GM23338 (cell line): ENCODE data around the gene SLC35A2. TPM values are rescaled to one million over a fixed set of nuclear protein-coding genes. Genes with fewer than 3 reads are reported as not detected.

Source experiments
- ATAC-seq: fragments of 200-7000 bp; cut with Tn5 transposase; 3 replicates; pipeline ENCODE4 v1.9.1; 2020
- DNase-seq: peaks from one replicate; pipeline ENCODE4 v3.0.0-alpha.2; 2015; ENCODE audit warnings: low spot score
- H2AFZ ChIP-seq: fragments of 200-600 bp; sonication (generic); 2 replicates; pipeline ENCODE4 v1.8.0; 2016; ENCODE audit warnings: antibody characterized with exemption, mild to moderate bottlenecking, moderate library complexity
- H3F3A ChIP-seq: fragments of 200-600 bp; sonication (generic); replicated peaks from 2 replicates; pipeline ENCODE4 v1.8.0; 2017; ENCODE audit warnings: antibody characterized with exemption, mixed run types, low read depth
- H3K27ac ChIP-seq: fragments of 200-600 bp; sonication (generic); 2 replicates; pipeline ENCODE4 v1.6.1; 2016; ENCODE audit warnings: low read depth
- H3K27me3 ChIP-seq: fragments of 200-600 bp; sonication (generic); 2 replicates; pipeline ENCODE4 v1.8.0; 2016; ENCODE audit warnings: mild to moderate bottlenecking, mixed run types, moderate library complexity; ENCODE audit not compliant: insufficient read depth
- H3K36me3 ChIP-seq: fragments of 200-600 bp; sonication (generic); 2 replicates; pipeline ENCODE4 v1.8.0; 2016; ENCODE audit warnings: mild to moderate bottlenecking; ENCODE audit not compliant: insufficient read depth
- H3K4me1 ChIP-seq: fragments of 200-600 bp; sonication (generic); 2 replicates; pipeline ENCODE4 v1.8.0; 2016; ENCODE audit warnings: mild to moderate bottlenecking, moderate library complexity; ENCODE audit not compliant: insufficient read depth
- H3K4me2 ChIP-seq: fragments of 200-600 bp; sonication (generic); 2 replicates; pipeline ENCODE4 v1.7.1; 2017; ENCODE audit warnings: mixed run types
- H3K4me3 ChIP-seq: fragments of 200-600 bp; sonication (generic); 2 replicates; pipeline ENCODE4 v1.6.1; 2016; ENCODE audit warnings: mixed run types
- H3K79me2 ChIP-seq: fragments of 200-600 bp; sonication (generic); replicated peaks from 2 replicates; pipeline ENCODE4 v1.8.0; 2017; ENCODE audit warnings: mild to moderate bottlenecking; ENCODE audit not compliant: insufficient read depth
- H3K9me2 ChIP-seq: fragments of 200-600 bp; sonication (generic); 2 replicates; pipeline ENCODE4 v1.8.0; 2017; ENCODE audit not compliant: insufficient read depth
- H4K20me1 ChIP-seq: fragments of 200-600 bp; sonication (generic); replicated peaks from 2 replicates; pipeline ENCODE4 v1.8.0; 2017; ENCODE audit warnings: mild to moderate bottlenecking; ENCODE audit not compliant: insufficient read depth
- H3K27ac Mint-ChIP-seq: 2 replicates; pipeline ENCODE4 v1.8.0; 2020; ENCODE audit warnings: inconsistent platforms, mild to moderate bottlenecking, moderate library complexity, mixed read lengths
- H3K27me3 Mint-ChIP-seq: 3 replicates; pipeline ENCODE4 v1.8.0; 2022; ENCODE audit warnings: low read depth, mild to moderate bottlenecking, moderate library complexity, mixed read lengths, inconsistent platforms; ENCODE audit not compliant: insufficient read depth, poor library complexity
- H3K36me3 Mint-ChIP-seq: 3 replicates; pipeline ENCODE4 v1.8.0; 2021; ENCODE audit warnings: low read depth, mild to moderate bottlenecking, inconsistent platforms, moderate library complexity, mixed read lengths
- H3K4me1 Mint-ChIP-seq: 3 replicates; pipeline ENCODE4 v1.8.0; 2020; ENCODE audit warnings: mild to moderate bottlenecking, inconsistent platforms, mixed read lengths
- H3K4me3 Mint-ChIP-seq: 3 replicates; pipeline ENCODE4 v1.8.0; 2021; ENCODE audit warnings: moderate library complexity, mild to moderate bottlenecking, inconsistent platforms, mixed read lengths
- H3K9me3 Mint-ChIP-seq: 3 replicates; pipeline ENCODE4 v1.8.0; 2020; ENCODE audit warnings: moderate library complexity, mild to moderate bottlenecking, inconsistent platforms, mixed read lengths
- EZH2phosphoT487 ChIP-seq: fragments of 200-600 bp; sonication (generic); IDR thresholded peaks from one replicate; pipeline ENCODE4 v1.8.1; 2018; ENCODE audit warnings: antibody characterized with exemption; ENCODE audit not compliant: unreplicated experiment
- NANOG ChIP-seq: IDR thresholded peaks from 2 replicates; pipeline ENCODE4 v1.6.1; 2016; ENCODE audit warnings: antibody characterized with exemption, borderline replicate concordance
- POLR2AphosphoS5 ChIP-seq: IDR thresholded peaks from 2 replicates; pipeline ENCODE4 v1.6.1; 2016; ENCODE audit warnings: antibody characterized with exemption, low read depth
- STAT1 ChIP-seq: IDR thresholded peaks from one replicate; pipeline ENCODE4 v1.6.1; 2016; ENCODE audit warnings: antibody characterized with exemption; ENCODE audit not compliant: unreplicated experiment
- ZNF114 ChIP-seq: fragments of 250-450 bp; sonication (Bioruptor Pico); IDR thresholded peaks from 2 replicates; pipeline ENCODE4 v1.5.0; 2020; ENCODE audit warnings: mild to moderate bottlenecking, moderate library complexity
- ZNF462 ChIP-seq: fragments of 250-450 bp; sonication (Bioruptor Pico); IDR thresholded peaks from 2 replicates; pipeline ENCODE4 v1.5.0; 2020; ENCODE audit warnings: mild to moderate bottlenecking, moderate library complexity
- polyA plus RNA-seq: library from polyadenylated mRNA; unstranded; fragments of >200 nt; fragmentation: Nextera tagmentation; extraction: Ambion mirVana; gene quantifications from 2 replicates; pipeline ENCODE4 v1.2.1, GENCODE V29; 2016
- total RNA-seq: library from RNA; depleted of rRNA; stranded (reverse); fragments of >200 nt; shearing (Covaris generic); gene quantifications from 2 replicates; pipeline ENCODE4 v1.2.3, GENCODE V29; 2014

The SLC35A2 gene
- total and polyA plus RNA-seq, 2 experiments from 2014 or later, result 13.0 to 16.4 TPM

DNA sequence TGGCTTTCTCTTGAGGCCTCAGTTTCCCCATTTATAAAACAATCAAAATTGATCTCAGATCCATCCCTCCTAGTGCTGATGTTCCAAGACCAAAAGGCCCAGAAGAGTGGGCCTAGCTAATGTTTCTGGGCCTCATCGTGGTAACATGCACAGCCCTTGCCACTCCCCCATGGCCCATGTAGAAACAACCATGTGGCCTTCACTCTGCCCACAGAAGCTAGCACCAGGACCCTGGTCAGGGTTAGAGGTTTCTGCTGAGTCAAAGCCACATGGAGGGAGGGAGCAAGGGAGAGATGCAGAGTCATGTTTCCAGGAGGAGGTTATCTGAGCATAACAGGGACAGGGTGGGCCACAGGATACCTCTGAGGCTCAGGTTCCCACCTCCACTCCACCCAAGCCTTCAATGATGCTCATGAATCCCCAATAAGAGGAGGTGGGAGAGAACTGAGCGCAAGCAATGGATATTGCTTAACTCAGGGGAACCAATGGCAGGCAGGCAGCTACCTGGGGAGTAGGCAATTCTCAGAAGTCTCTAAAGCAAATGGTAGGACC is 29.0 kb upstream of the SLC35A2 start (continued):
- TF ChIP-seq EZH2phosphoT487, result no peak
- no peak for TF ChIP-seq ZNF114 (CRISPR knock-in tag)

DNA sequence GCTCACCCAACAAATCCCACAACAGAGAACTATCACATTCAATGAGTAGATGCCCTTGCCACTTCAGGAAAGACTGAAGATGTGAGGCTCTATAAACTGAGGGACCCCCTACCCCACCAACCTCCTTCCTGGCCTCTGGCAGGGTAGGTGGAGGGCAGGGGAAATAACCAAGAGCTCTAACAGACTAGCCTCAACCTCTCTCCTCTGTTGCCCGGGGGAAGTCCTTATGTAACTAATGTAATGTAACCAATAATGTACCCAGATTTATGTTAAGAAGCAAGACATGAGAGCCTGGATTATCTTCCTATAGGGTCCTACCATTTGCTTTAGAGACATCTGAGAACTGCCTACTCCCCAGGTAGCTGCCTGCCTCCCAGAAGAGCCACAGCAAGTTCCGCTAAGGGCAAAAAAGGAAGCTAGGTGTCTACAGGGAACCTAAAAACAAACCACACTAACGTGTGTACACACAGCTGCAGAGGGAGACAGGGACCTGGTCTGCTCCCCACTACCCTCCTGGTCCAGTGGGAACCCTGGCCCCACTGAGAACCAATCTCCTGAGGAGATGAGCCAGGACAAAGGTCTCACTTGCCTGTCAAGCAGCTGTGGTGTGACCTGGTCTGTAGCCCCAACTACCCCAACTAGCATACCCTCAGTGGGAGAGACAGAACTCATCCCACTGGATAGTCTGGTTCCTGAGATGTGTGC is 28.2 kb upstream of the SLC35A2 start:
- peaks cover 46% of the 10 kb centered on the region for H3K4me1 Mint-ChIP-seq
- Histone ChIP-seq H3K27me3 (no peaks in the 10 kb centered on the region), H3K36me3 (no peaks in the 10 kb centered on the region), H3K27ac (no peak overlapping the region), H3K4me2 (no peak overlapping the region), H3F3A (no peaks in the 10 kb centered on the region), H3K9me2 (no peaks in the 10 kb centered on the region), H3K79me2 (peaks cover 58% of the 10 kb centered on the region), H4K20me1 (no peaks in the 10 kb centered on the region; the same call in 1 of the 2 replicates), H3K4me1 (peaks cover 4% of the 10 kb centered on the region; the same call in 1 of the 2 replicates), H2AFZ (no peak overlapping the region), H3K4me3 (no peak overlapping the region)
- H3K9me3 Mint-ChIP-seq, result no peaks in the 10 kb centered on the region; the same call in 2 of the 3 replicates
- ATAC-seq (no peak), DNase-seq (no peak)
- no peak overlapping the region for H3K4me3 Mint-ChIP-seq
- peaks cover 6% of the 10 kb centered on the region for H3K27me3 Mint-ChIP-seq
- peak overlapping the region; percentile 91 for H3K27ac Mint-ChIP-seq
- TF ChIP-seq EZH2phosphoT487, result no peak
- TF ChIP-seq POLR2AphosphoS5, result no peak
- no peak for TF ChIP-seq STAT1
- TF ChIP-seq NANOG, result no peak
- no peak for TF ChIP-seq ZNF462
- H3K36me3 Mint-ChIP-seq, result peaks cover 48% of the 10 kb centered on the region
